ENCODE data around the gene GAS2. TPM values are rescaled to one million over a fixed set of nuclear protein-coding genes. Genes with fewer than 3 reads are reported as not detected.

GAS2 gene
- total and polyA plus RNA-seq, 4 donors, result 0.58 to 9.8 (median 1.2) TPM

DNA sequence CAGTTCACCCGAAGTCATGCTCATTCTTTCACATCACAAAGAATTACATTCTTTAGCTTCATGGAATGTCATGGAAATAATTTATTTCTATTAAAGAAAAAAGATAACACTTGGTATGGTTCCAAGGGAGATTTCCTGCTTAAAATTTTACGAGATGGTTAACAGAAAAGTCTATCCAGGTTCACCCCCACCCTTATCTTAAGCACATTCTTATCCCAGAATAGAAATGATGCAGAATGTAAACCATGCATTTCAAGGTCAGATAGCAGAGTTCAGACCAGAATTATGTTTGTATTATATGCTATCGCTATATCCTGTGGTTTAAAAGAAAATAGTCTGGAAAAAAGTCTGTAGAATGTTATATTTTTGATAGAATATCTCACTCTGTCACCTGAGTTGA lies 58.7 kb downstream of the GAS2 start:
- Histone ChIP-seq H3K9ac (ENCODE audit: insufficient read depth in 1 of 2, low read length in 2 of 2) (no peak overlapping the region), H3K27ac (ENCODE audit: low read depth in 1 of 2, low read length in 1 of 2) (peak overlapping the region in 1 of 2 donors; percentile 78), H3K36me3 (ENCODE audit: control insufficient read depth in 4 of 4, insufficient read depth in 4 of 4, low read length in 4 of 4) (no peaks in the 10 kb centered on the region), H3K9me3 (ENCODE audit: control insufficient read depth in 4 of 4, insufficient read depth in 3 of 4, low read length in 3 of 4) (no peaks in the 10 kb centered on the region), H3K4me1 (ENCODE audit: control insufficient read depth in 5 of 5, insufficient read depth in 5 of 5, low read length in 5 of 5) (no peaks in the 10 kb centered on the region), H3K4me3 (no peak overlapping the region), H3K27me3 (ENCODE audit: control insufficient read depth in 3 of 3, insufficient read depth in 3 of 3, low read length in 2 of 3) (no peaks in the 10 kb centered on the region)
- 34 to 61% methylated on average over 3 of the region's 3 CpGs for WGBS, 2 donors
- TF ChIP-seq, protein P1, sequence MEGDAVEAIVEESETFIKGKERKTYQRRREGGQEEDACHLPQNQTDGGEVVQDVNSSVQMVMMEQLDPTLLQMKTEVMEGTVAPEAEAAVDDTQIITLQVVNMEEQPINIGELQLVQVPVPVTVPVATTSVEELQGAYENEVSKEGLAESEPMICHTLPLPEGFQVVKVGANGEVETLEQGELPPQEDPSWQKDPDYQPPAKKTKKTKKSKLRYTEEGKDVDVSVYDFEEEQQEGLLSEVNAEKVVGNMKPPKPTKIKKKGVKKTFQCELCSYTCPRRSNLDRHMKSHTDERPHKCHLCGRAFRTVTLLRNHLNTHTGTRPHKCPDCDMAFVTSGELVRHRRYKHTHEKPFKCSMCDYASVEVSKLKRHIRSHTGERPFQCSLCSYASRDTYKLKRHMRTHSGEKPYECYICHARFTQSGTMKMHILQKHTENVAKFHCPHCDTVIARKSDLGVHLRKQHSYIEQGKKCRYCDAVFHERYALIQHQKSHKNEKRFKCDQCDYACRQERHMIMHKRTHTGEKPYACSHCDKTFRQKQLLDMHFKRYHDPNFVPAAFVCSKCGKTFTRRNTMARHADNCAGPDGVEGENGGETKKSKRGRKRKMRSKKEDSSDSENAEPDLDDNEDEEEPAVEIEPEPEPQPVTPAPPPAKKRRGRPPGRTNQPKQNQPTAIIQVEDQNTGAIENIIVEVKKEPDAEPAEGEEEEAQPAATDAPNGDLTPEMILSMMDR (IDR thresholded peaks at IDR 0.05; ENCODE audit: control extremely low read depth, extremely low read depth), result no peak
- ATAC-seq (ENCODE audit: insufficient read depth, low FRiP score) (no peak), DNase-seq (peak in 2 of 3 donors; percentile 15 to 29)

DNA sequence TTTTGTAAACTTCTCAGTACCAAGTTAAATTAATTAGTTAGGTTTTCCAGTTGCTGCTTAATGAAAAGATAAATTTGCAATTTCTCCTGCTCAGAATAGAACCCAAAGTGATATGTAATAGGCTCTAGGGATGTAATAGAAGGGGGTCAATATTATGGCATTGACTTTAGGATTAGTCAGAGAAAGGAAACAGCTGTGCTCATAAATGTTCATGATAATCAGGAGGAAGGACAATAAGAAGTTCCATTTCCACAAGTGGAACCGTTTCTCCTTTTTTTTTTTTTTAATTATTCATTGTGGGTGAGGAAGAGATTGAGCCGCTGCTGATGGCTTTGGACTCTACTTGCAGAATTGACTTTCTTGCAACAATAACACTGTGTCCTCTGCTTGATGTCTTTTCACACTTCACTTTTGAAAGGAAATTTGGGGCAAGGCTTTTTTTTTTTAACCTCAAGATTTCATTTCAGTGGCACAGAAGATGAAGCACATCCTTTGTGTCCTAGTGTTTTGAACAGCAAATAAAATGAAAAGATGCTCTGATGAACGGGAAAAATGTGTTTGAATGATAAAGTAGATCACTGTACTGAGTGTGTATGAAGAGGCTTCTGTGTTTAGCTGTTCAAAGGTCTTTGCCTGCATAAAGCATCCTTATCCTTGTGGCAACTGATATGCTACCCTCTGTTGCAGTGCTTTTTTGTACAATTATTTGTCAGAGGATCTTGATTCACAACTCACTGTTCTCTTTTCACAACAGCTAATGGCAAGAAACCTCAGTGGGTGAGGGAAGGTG lies 62.4 kb downstream of the GAS2 start:
- no peak for DNase-seq
- Histone ChIP-seq H3K27me3 (ENCODE audit: control insufficient read depth in 3 of 3, insufficient read depth in 3 of 3, low read length in 2 of 3) (no peaks in the 10 kb centered on the region), H3K27ac (ENCODE audit: low read depth in 1 of 2, low read length in 1 of 2) (peak overlapping the region in 1 of 2 donors; percentile 33), H3K4me3 (no peak overlapping the region), H3K36me3 (ENCODE audit: control insufficient read depth in 4 of 4, insufficient read depth in 4 of 4, low read length in 4 of 4) (no peaks in the 10 kb centered on the region), H3K9me3 (ENCODE audit: control insufficient read depth in 4 of 4, insufficient read depth in 3 of 4, low read length in 3 of 4) (no peaks in the 10 kb centered on the region), H3K4me1 (ENCODE audit: control insufficient read depth in 5 of 5, insufficient read depth in 5 of 5, low read length in 5 of 5) (no peaks in the 10 kb centered on the region), H3K9ac (ENCODE audit: insufficient read depth in 1 of 2, low read length in 2 of 2) (no peak overlapping the region)
- no peak for ATAC-seq (ENCODE audit: insufficient read depth, low FRiP score)
- 52 to 56% methylated on average over 3 of the region's 3 CpGs for WGBS, 2 donors
- TF ChIP-seq, protein P1 (IDR thresholded peaks at IDR 0.05; ENCODE audit: control extremely low read depth, extremely low read depth), result no peak

DNA sequence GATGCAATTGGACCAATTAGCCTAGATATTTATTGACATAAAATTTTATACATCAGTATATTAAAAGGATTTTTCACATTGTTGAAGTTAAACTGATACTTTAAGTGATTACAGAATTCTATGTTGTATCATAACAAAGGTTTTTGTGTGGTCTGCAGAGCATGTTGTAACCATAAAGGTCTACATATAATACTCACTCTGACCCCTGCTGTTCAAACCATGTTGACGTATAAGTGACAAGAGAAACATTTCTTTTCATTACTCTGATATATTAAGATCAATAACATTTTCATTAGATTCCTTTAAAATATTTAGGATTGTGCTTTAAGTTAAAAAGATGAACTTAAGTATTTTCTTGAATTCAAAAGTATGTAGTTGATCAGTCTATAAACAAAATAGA lies 63.9 kb downstream of the GAS2 start:
- 60 to 68% methylated on average over 1 of the region's 1 CpG for WGBS, 2 donors
- Histone ChIP-seq H3K9ac (ENCODE audit: insufficient read depth in 1 of 2, low read length in 2 of 2) (no peak overlapping the region), H3K9me3 (ENCODE audit: control insufficient read depth in 4 of 4, insufficient read depth in 3 of 4, low read length in 3 of 4) (no peaks in the 10 kb centered on the region), H3K36me3 (ENCODE audit: control insufficient read depth in 4 of 4, insufficient read depth in 4 of 4, low read length in 4 of 4) (no peaks in the 10 kb centered on the region), H3K27ac (ENCODE audit: low read depth in 1 of 2, low read length in 1 of 2) (no peak overlapping the region), H3K27me3 (ENCODE audit: control insufficient read depth in 3 of 3, insufficient read depth in 3 of 3, low read length in 2 of 3) (no peaks in the 10 kb centered on the region), H3K4me1 (ENCODE audit: control insufficient read depth in 5 of 5, insufficient read depth in 5 of 5, low read length in 5 of 5) (no peaks in the 10 kb centered on the region), H3K4me3 (no peak overlapping the region)
- DNase-seq, result peak in 2 of 3 donors; percentile 26 to 38
- no peak for ATAC-seq (ENCODE audit: insufficient read depth, low FRiP score)
- TF ChIP-seq, protein P1 (IDR thresholded peaks at IDR 0.05; ENCODE audit: control extremely low read depth, extremely low read depth), result no peak

All from lung (tissue), 12 donors.